IPS-NIHi7 (cell line): ENCODE results near the gene LGR4.

ENCODE experiments used
- DNase-seq: peaks from one replicate; pipeline ENCODE4 v3.0.0; 2012; ENCODE audit warnings: mixed read lengths; ENCODE audit errors: extremely low spot score

The LGR4 gene

GRCh38 chr11:27380771-27381170 lies 91.8 kb downstream of the LGR4 start:
- no peak for DNase-seq

GRCh38 chr11:27379449-27379848 lies 93.1 kb downstream of the LGR4 start:
- no peak for DNase-seq

- no peak for DNase-seq
Observed at GRCh38 chr11:27375370-27375769, 97.2 kb downstream of the LGR4 start.

GRCh38 chr11:27373856-27374602 lies 98.6 kb downstream of the LGR4 start:
- no peak for DNase-seq

GRCh38 chr11:27373392-27373791 lies 99.2 kb downstream of the LGR4 start:
- DNase-seq: no peak

GRCh38 chr11:27372164-27372563 lies 100.4 kb downstream of the LGR4 start:
- no peak for DNase-seq

GRCh38 chr11:27371489-27371888 lies 101.1 kb downstream of the LGR4 start:
- DNase-seq: no peak

- peak; percentile 31 for DNase-seq
Observed at GRCh38 chr11:27370374-27370773, 102.2 kb downstream of the LGR4 start.

- no peak for DNase-seq
Observed at GRCh38 chr11:27367881-27368280, 104.7 kb downstream of the LGR4 start.

GRCh38 chr11:27363576-27364117 lies 108.9 kb downstream of the LGR4 start:
- DNase-seq: no peak

- peak; percentile 97 for DNase-seq
Observed at GRCh38 chr11:27362749-27363575, 109.6 kb downstream of the LGR4 start, which contains the start of gene CCDC34. CCDC34 (minus strand) TSS chr11:27363215; CDS start chr11:27363194, 21 bp downstream.

- no peak for DNase-seq
Observed at GRCh38 chr11:27361649-27362431, 110.8 kb downstream of the LGR4 start.

GRCh38 chr11:27358296-27358695 lies 114.3 kb downstream of the LGR4 start:
- DNase-seq: no peak

GRCh38 chr11:27357250-27357649 lies 115.3 kb downstream of the LGR4 start:
- no peak for DNase-seq

GRCh38 chr11:27356624-27357222 lies 115.9 kb downstream of the LGR4 start:
- DNase-seq: no peak

GRCh38 chr11:27355575-27356104 lies 117.0 kb downstream of the LGR4 start:
- DNase-seq: no peak

- DNase-seq: no peak
Observed at GRCh38 chr11:27354359-27354965, 118.1 kb downstream of the LGR4 start.

- no peak for DNase-seq
Observed at GRCh38 chr11:27353593-27354358, 118.8 kb downstream of the LGR4 start.

- DNase-seq: no peak
Observed at GRCh38 chr11:27352781-27353180, 119.8 kb downstream of the LGR4 start.

GRCh38 chr11:27350511-27350910 lies 122.1 kb downstream of the LGR4 start:
- DNase-seq: no peak
